GM21515 (cell line): ENCODE results near the gene STXBP5.

Experiments
- ATAC-seq: cut with Tn5 transposase; IDR thresholded peaks from one replicate; pipeline ENCODE4 v1.9.1; 2021; ENCODE audit not compliant: unreplicated experiment

STXBP5 gene

GRCh38 chr6:147429794-147430193 is 225.6 kb downstream of the STXBP5 start:
- ATAC-seq, result no peak

DNA sequence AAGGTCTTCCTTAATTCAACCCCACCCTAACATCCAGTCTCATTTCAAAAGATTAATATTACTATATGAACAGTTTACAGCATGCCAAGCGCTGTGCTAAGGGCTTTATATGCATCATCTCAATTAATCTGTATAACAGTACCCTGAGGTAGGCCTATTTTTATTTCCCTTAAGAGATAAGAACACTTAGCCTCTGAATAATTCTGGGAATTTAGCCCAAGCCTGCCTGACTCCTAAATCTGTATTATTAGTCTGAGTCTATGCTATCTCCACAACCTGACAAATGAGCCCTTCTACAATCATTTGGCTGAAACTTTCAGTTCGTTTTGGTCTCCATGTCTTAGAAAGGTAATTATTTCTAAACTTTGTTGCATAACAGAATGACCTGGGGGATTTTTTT is 226.6 kb downstream of the STXBP5 start:
- no peak for ATAC-seq

GRCh38 chr6:147434076-147434475 is 229.9 kb downstream of the STXBP5 start:
- no peak for ATAC-seq

DNA sequence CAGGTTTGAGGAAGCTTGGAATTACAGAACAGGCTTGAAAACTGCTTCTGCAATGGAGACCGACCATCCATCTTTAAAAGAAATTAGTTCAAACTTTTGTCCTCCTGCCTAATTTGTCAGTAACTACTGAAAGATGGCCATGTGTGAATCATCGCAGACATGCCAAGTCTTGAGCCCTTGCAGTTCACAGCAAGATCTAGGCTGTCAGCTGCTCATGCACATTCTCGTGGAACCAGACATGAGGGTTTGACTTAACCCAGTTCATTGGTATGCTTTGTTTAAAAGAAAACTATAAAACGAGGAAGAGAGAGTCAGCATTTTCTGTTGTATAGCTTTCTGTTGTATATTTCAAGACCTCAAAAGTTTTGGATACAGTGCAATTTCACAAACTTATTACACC is 230.3 kb downstream of the STXBP5 start:
- no peak for ATAC-seq

GRCh38 chr6:147437615-147438014 is 233.4 kb downstream of the STXBP5 start:
- no peak for ATAC-seq

DNA sequence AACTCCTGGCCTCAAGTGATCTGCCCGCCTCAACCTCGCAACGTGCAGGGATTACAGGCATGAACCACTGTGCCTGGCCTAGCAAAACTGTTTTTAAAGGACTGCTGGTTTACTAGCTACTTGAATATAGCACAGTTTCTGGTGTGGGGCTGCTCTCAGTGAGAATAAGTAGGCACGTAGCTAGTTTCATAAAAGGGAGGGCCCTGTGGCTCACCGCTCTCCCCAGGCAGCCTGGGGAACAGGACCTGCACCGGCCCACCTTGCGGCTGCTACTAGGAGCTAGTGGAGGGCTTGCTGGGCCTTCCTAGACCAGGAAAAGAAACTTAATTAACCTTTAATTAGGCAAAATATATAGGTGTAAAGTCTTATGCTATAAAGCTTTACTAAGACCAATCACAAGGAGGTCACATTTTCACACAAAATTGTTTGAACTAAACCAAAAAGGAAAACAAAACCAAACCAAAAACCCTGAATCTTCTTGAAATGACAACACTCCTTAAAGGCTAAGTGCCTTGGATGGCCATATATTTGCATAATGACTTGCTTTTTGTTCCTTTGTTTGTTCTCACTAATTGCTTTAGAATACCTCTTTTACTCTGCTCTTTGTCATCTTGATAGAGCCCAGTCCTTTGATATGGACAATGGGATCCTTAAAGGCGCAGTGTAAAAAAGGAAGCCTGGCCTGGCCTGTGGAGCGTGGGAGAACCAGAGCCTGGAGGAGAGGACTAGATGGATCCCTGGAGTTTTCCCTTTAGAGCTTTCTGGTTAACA is 234.7 kb downstream of the STXBP5 start:
- ATAC-seq, result no peak
